Stimulated activated CD8-positive, alpha-beta memory T cell treated with anti-CD3 and anti-CD28 coated beads, Interleukin-7, amount 100 ng/mL, for 4 hours (primary cell): ENCODE measurements around the gene PPM1J.
A peak's percentile ranks its signal among the peaks of the same experiment; 100 is the strongest.
"Not testable (repeated sequence)": the region's sequence is repeated elsewhere in the genome, so short reads cannot be mapped to it uniquely, and the experiment has no call there.

Source experiments
- DNase-seq, 2 donors: peaks; one replicate each; pipeline ENCODE4 v3.0.0-alpha.2; 2020; ENCODE audit warnings: low read depth in 2 of 2

The PPM1J gene

GRCh38 chr1:112715264-112716053 lies at the start of gene PPM1J:
PPM1J (minus strand) TSS chr1:112715332; CDS start chr1:112715301, 31 bp downstream.
- DNase-seq: peak; percentile 94 to 95

GRCh38 chr1:112762541-112763500 lies 47.7 kb upstream of the PPM1J start:
- no peak for DNase-seq

GRCh38 chr1:112761714-112762480 lies 46.8 kb upstream of the PPM1J start:
- no peak for DNase-seq

GRCh38 chr1:112759228-112759627 lies 44.1 kb upstream of the PPM1J start:
- DNase-seq: no peak

GRCh38 chr1:112754116-112754628 lies 39.0 kb upstream of the PPM1J start:
- no peak for DNase-seq

GRCh38 chr1:112748396-112748795 lies 33.3 kb upstream of the PPM1J start:
- DNase-seq: no peak

- DNase-seq: no peak
These were observed 29.0 kb upstream of the PPM1J start for GRCh38 chr1:112744009-112744578.

GRCh38 chr1:112743174-112744008 lies 28.3 kb upstream of the PPM1J start:
- DNase-seq: no peak

- no peak for DNase-seq
These were observed 22.4 kb upstream of the PPM1J start for GRCh38 chr1:112737573-112737972.

- no peak for DNase-seq
These were observed 20.6 kb upstream of the PPM1J start for GRCh38 chr1:112735752-112736151.

GRCh38 chr1:112731451-112731850 lies 16.3 kb upstream of the PPM1J start:
- no peak for DNase-seq

GRCh38 chr1:112729909-112730308 lies 14.8 kb upstream of the PPM1J start:
- DNase-seq: no peak

- DNase-seq: not testable (repeated sequence)
These were observed 13.9 kb upstream of the PPM1J start for GRCh38 chr1:112729011-112729410.

- not testable (repeated sequence) for DNase-seq
These were observed 13.3 kb upstream of the PPM1J start for GRCh38 chr1:112728306-112728971.

GRCh38 chr1:112727716-112728115 lies 12.6 kb upstream of the PPM1J start:
- DNase-seq: no peak

- DNase-seq: not testable (repeated sequence)
These were observed 9.1 kb upstream of the PPM1J start for GRCh38 chr1:112724240-112724639.

GRCh38 chr1:112723511-112723839 lies 8.3 kb upstream of the PPM1J start:
- DNase-seq: no peak

- DNase-seq: no peak
These were observed 7.7 kb upstream of the PPM1J start for GRCh38 chr1:112722601-112723510.
